Activated B cell treated with CpG ODN at 0.5 μM for 24 hours (primary cell): ENCODE results near the gene NFKBIA. TPM values are rescaled to one million over a fixed set of nuclear protein-coding genes. Genes with fewer than 3 reads are reported as not detected.
A peak's percentile ranks its signal among the peaks of the same experiment; 100 is the strongest.
"Not testable (repeated sequence)": the region's sequence is repeated elsewhere in the genome, so short reads cannot be mapped to it uniquely, and the experiment has no call there.

Experiments
- ATAC-seq: fragments of 200-7000 bp; cut with Tn5 transposase; one replicate; pipeline ENCODE4 v1.10.0; 2021; ENCODE audit warnings: low read depth, mild to moderate bottlenecking, moderate library complexity
- CTCF ChIA-PET: fragments of 350-600 bp; sonication (Branson Sonifier 250); formaldehyde crosslinking; loops from one replicate; lab custom pipeline; 2021; ENCODE audit warnings: antibody characterized with exemption; lab: Charles Lee
- POLR2A ChIA-PET: fragments of 350-600 bp; sonication (Branson Sonifier 250); formaldehyde crosslinking; loops from one replicate; lab custom pipeline; 2021; ENCODE audit warnings: antibody characterized with exemption; lab: Charles Lee
- DNase-seq: peaks from one replicate; pipeline ENCODE4 v3.0.0; 2022
- H3K27ac Mint-ChIP-seq: one replicate; pipeline ENCODE4 v1.8.0; 2020; ENCODE audit warnings: mixed read lengths
- H3K27me3 Mint-ChIP-seq: one replicate; pipeline ENCODE4 v1.8.0; 2021; ENCODE audit warnings: mixed read lengths
- H3K36me3 Mint-ChIP-seq: one replicate; pipeline ENCODE4 v1.8.0; 2021; ENCODE audit warnings: low read depth, mixed read lengths
- H3K4me1 Mint-ChIP-seq: one replicate; pipeline ENCODE4 v1.8.0; 2021; ENCODE audit warnings: mixed read lengths
- H3K4me3 Mint-ChIP-seq: one replicate; pipeline ENCODE4 v1.8.0; 2020; ENCODE audit warnings: mild to moderate bottlenecking, mixed read lengths
- H3K9me3 Mint-ChIP-seq: one replicate; pipeline ENCODE4 v1.8.0; 2020; ENCODE audit warnings: mixed read lengths
- intact Hi-C: fragments of 100-400 bp; cut with micrococcal nuclease; formaldehyde crosslinking; loops from one replicate; pipeline ENCODE4 v1.15.1; 2024
- total RNA-seq: library from RNA; stranded (reverse); gene quantifications from 2 replicates; pipeline ENCODE4 v1.2.3, GENCODE V29; 2022
- TF ChIP-seq, protein P1 (sequence below): fragments of 200-600 bp; IDR thresholded peaks from one replicate; pipeline ENCODE4 v1.8.0; 2022; ENCODE audit warnings: antibody characterized with exemption, mild to moderate bottlenecking

Gene NFKBIA
- total RNA-seq, 1 donor from 2014 or later, result 515 TPM

GRCh38 chr14:35398071-35398584 lies 6.4 kb downstream of the NFKBIA start:
- ATAC-seq (peak; percentile 21), DNase-seq (no peak)
- ChIA-PET CTCF (interaction anchor here (0.7 to 1.0 kb wide), 2 partner anchors 167 to 169 kb away, joined by 3 to 4 read pairs; no protein-coding TSS in a partner anchor), POLR2A (interaction anchor here (0.6 to 9.9 kb wide), 13 partner anchors 18 to 300 kb away, joined by 3 to 191 read pairs (median 3); partner anchors contain the start of genes PPP2R3C and PSMA6)
- H3K27me3 Mint-ChIP-seq, result no peaks in the 10 kb centered on the region
- H3K4me1 Mint-ChIP-seq, result peaks cover 59% of the 10 kb centered on the region
- TF ChIP-seq, protein P1, sequence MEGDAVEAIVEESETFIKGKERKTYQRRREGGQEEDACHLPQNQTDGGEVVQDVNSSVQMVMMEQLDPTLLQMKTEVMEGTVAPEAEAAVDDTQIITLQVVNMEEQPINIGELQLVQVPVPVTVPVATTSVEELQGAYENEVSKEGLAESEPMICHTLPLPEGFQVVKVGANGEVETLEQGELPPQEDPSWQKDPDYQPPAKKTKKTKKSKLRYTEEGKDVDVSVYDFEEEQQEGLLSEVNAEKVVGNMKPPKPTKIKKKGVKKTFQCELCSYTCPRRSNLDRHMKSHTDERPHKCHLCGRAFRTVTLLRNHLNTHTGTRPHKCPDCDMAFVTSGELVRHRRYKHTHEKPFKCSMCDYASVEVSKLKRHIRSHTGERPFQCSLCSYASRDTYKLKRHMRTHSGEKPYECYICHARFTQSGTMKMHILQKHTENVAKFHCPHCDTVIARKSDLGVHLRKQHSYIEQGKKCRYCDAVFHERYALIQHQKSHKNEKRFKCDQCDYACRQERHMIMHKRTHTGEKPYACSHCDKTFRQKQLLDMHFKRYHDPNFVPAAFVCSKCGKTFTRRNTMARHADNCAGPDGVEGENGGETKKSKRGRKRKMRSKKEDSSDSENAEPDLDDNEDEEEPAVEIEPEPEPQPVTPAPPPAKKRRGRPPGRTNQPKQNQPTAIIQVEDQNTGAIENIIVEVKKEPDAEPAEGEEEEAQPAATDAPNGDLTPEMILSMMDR, result no peak
- intact Hi-C loops, result no loop called here
- peak overlapping the region; percentile 56 for H3K4me3 Mint-ChIP-seq
- H3K36me3 Mint-ChIP-seq, result peaks cover 44% of the 10 kb centered on the region
- H3K9me3 Mint-ChIP-seq, result no peaks in the 10 kb centered on the region
- H3K27ac Mint-ChIP-seq, result peak overlapping the region; percentile 84

- peaks cover 47% of the 10 kb centered on the region for H3K4me1 Mint-ChIP-seq
- H3K27ac Mint-ChIP-seq, intact Hi-C loops, CTCF ChIA-PET, POLR2A ChIA-PET, H3K9me3 Mint-ChIP-seq, ATAC-seq, H3K4me3 Mint-ChIP-seq, DNase-seq, H3K27me3 Mint-ChIP-seq: not testable (repeated sequence)
- peaks cover 29% of the 10 kb centered on the region for H3K36me3 Mint-ChIP-seq
Measured at GRCh38 chr14:35396610-35397009, 7.9 kb downstream of the NFKBIA start.

GRCh38 chr14:35395283-35395682 lies 9.3 kb downstream of the NFKBIA start:
- Mint-ChIP-seq H3K4me3 (peak overlapping the region; percentile 28), H3K36me3 (peaks cover 16% of the 10 kb centered on the region), H3K9me3 (no peaks in the 10 kb centered on the region), H3K4me1 (peaks cover 34% of the 10 kb centered on the region), H3K27ac (no peak overlapping the region), H3K27me3 (no peaks in the 10 kb centered on the region)
- ChIA-PET POLR2A (interaction anchor here (0.7 to 2.2 kb wide), 2 partner anchors 9 to 359 kb away, joined by 5 to 21 read pairs; partner anchors contain the start of gene NFKBIA), CTCF (no interaction called here)
- no peak for DNase-seq
- intact Hi-C loops, result no loop called here
- no peak for ATAC-seq
- TF ChIP-seq, protein P1, result no peak

DNA sequence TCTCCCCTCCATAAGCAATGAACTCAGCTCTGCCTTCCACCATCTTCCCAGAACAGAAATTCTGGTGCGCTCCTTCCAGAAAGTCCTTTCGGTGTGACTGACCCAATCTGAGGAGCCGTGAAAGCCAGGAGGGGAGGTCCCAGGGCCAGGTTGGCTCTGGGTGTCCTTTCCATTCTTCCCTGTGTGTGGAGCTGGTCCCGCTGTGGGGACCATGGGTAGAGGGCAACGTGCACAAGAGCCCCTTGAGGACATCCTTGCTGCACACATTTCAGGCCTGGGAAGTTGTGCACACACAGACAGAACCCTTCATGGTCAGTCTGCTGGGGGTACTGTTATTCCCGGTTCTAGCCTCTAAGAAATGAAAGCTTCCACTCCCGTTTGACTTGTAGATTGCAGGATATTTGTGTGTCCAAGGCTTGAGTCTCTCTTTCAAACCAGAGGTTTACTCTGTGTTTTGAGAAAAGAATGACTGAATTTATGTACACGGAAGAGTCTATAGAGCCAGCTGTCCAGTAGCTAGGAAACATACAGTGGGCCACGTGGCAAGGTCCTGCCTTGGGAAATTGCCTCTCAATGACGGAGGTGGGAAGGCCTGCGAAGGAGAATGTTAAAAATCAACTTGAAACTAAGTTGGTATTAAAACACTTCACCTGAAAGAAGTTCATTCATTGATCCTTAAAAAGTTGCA lies 10.1 kb downstream of the NFKBIA start:
- no peak for DNase-seq
- TF ChIP-seq, protein P1, result no peak
- ATAC-seq, result no peak
- no peaks in the 10 kb centered on the region for H3K27me3 Mint-ChIP-seq
- ChIA-PET POLR2A (interaction anchor here (0.9 to 2.2 kb wide), 2 partner anchors 10 to 25 kb away, joined by 3 to 21 read pairs; partner anchors contain the start of gene NFKBIA), CTCF (no interaction called here)
- H3K36me3 Mint-ChIP-seq, result peaks cover 10% of the 10 kb centered on the region
- H3K27ac Mint-ChIP-seq, result no peak overlapping the region
- no peaks in the 10 kb centered on the region for H3K9me3 Mint-ChIP-seq
- intact Hi-C loops, result no loop called here
- H3K4me3 Mint-ChIP-seq, result no peak overlapping the region
- peaks cover 27% of the 10 kb centered on the region for H3K4me1 Mint-ChIP-seq

GRCh38 chr14:35393826-35394225 lies 10.7 kb downstream of the NFKBIA start:
- no peaks in the 10 kb centered on the region for H3K27me3 Mint-ChIP-seq

More at GRCh38 chr14:35393826-35394225, 10.7 kb downstream of the NFKBIA start:
- no peak overlapping the region for H3K27ac Mint-ChIP-seq
- ATAC-seq, result no peak
- CTCF ChIA-PET, result no interaction called here
- H3K4me1 Mint-ChIP-seq, result peaks cover 21% of the 10 kb centered on the region
- peaks cover 4% of the 10 kb centered on the region for H3K36me3 Mint-ChIP-seq
- TF ChIP-seq, protein P1, result no peak
- no peak overlapping the region for H3K4me3 Mint-ChIP-seq
- intact Hi-C loops, result no loop called here
- POLR2A ChIA-PET, result interaction anchor here (0.9 to 2.2 kb wide), 3 partner anchors 10 to 24 kb away, joined by 3 to 21 read pairs (median 11); partner anchors contain the start of gene NFKBIA
- H3K9me3 Mint-ChIP-seq, result no peaks in the 10 kb centered on the region
- no peak for DNase-seq
